HepG2 (cell line): Measurements from ENCODE around the gene GIPC1. TPM values are rescaled to one million over a fixed set of nuclear protein-coding genes. Genes with fewer than 3 reads are reported as not detected.

Source experiments
- BCL6 ChIP-seq: IDR thresholded peaks from 2 replicates; pipeline ENCODE4 v1.6.1; 2016; ENCODE audit warnings: missing genetic modification reagents, missing compliant biosample characterization
- ERF ChIP-seq: IDR thresholded peaks from 2 replicates; pipeline ENCODE4 v1.6.1; 2018; ENCODE audit warnings: missing biosample characterization, missing genetic modification reagents
- FOXC1 ChIP-seq: sonication (generic); formaldehyde crosslinking; IDR thresholded peaks from 2 replicates; pipeline ENCODE4 v1.8.0; 2022; ENCODE audit warnings: mild to moderate bottlenecking, missing genetic modification reagents, borderline replicate concordance
- FOXK1 ChIP-seq: sonication (generic); formaldehyde crosslinking; IDR thresholded peaks from 2 replicates; pipeline ENCODE4 v1.4.0; 2020; ENCODE audit warnings: low read depth, missing genetic modification reagents, borderline replicate concordance
- GABPB1 ChIP-seq: IDR thresholded peaks from 2 replicates; pipeline ENCODE4 v1.6.1; 2016; ENCODE audit warnings: mild to moderate bottlenecking, missing genetic modification reagents, moderate library complexity, missing compliant biosample characterization
- GATAD1 ChIP-seq: IDR thresholded peaks from 2 replicates; pipeline ENCODE4 v1.6.1; 2016; ENCODE audit warnings: missing genetic modification reagents, missing compliant biosample characterization
- HNRNPLL ChIP-seq: fragments of 200-400 bp; formaldehyde crosslinking; IDR thresholded peaks from 2 replicates; pipeline ENCODE4 v1.6.1; 2017; ENCODE audit warnings: mild to moderate bottlenecking, low read depth, low read length; ENCODE audit not compliant: poor library complexity, severe bottlenecking
- KAT8 ChIP-seq: IDR thresholded peaks from 2 replicates; pipeline ENCODE4 v1.6.1; 2016; ENCODE audit warnings: missing genetic modification reagents, missing compliant biosample characterization
- KDM5B ChIP-seq: sonication (generic); formaldehyde crosslinking; IDR thresholded peaks from 2 replicates; pipeline ENCODE4 v1.4.0; 2020; ENCODE audit warnings: missing genetic modification reagents, mild to moderate bottlenecking, borderline replicate concordance
- KMT2B ChIP-seq: IDR thresholded peaks from 2 replicates; pipeline ENCODE4 v1.6.1; 2016; ENCODE audit warnings: missing genetic modification reagents, missing compliant biosample characterization
- NCOA5 ChIP-seq: sonication (generic); formaldehyde crosslinking; IDR thresholded peaks from 2 replicates; pipeline ENCODE4 v1.4.0; 2020; ENCODE audit warnings: missing genetic modification reagents
- NFKB2 ChIP-seq: sonication (generic); formaldehyde crosslinking; IDR thresholded peaks from 2 replicates; pipeline ENCODE4 v1.4.0; 2020; ENCODE audit warnings: missing genetic modification reagents, borderline replicate concordance
- PCBP1 ChIP-seq: fragments of 200-400 bp; formaldehyde crosslinking; IDR thresholded peaks from 2 replicates; pipeline ENCODE4 v1.6.1; 2017; ENCODE audit warnings: mild to moderate bottlenecking, low read depth, low read length, borderline replicate concordance
- SALL2 ChIP-seq: sonication (generic); formaldehyde crosslinking; IDR thresholded peaks from 2 replicates; pipeline ENCODE4 v1.8.1; 2023; ENCODE audit warnings: mild to moderate bottlenecking, missing genetic modification reagents, inconsistent platforms
- ZBTB7B ChIP-seq: sonication (generic); formaldehyde crosslinking; IDR thresholded peaks from 2 replicates; pipeline ENCODE4 v1.4.0; 2020; ENCODE audit warnings: missing genetic modification reagents
- ZNF335 ChIP-seq: sonication (generic); formaldehyde crosslinking; IDR thresholded peaks from 2 replicates; pipeline ENCODE4 v1.4.0; 2020; ENCODE audit warnings: missing genetic modification reagents
- ZNF557 ChIP-seq: sonication (generic); formaldehyde crosslinking; IDR thresholded peaks from 2 replicates; pipeline ENCODE4 v1.4.0; 2020; ENCODE audit warnings: missing genetic modification reagents
- ZNF660 ChIP-seq: sonication (generic); formaldehyde crosslinking; IDR thresholded peaks from 2 replicates; pipeline ENCODE4 v1.5.1; 2020; ENCODE audit warnings: mild to moderate bottlenecking, low read depth, missing genetic modification reagents, borderline replicate concordance
- ZNF7 ChIP-seq: IDR thresholded peaks from 2 replicates; pipeline ENCODE4 v1.6.1; 2016; ENCODE audit warnings: missing biosample characterization, missing genetic modification reagents
- ZNF781 ChIP-seq: sonication (generic); formaldehyde crosslinking; IDR thresholded peaks from 2 replicates; pipeline ENCODE4 v1.5.1; 2020; ENCODE audit warnings: borderline replicate concordance, mild to moderate bottlenecking, missing genetic modification reagents; ENCODE audit errors: not compliant biosample characterization
- ZNF850 ChIP-seq: sonication (generic); formaldehyde crosslinking; conservative IDR thresholded peaks from 2 replicates; pipeline ENCODE4 v1.9.0; 2021; ENCODE audit warnings: mild to moderate bottlenecking, missing genetic modification reagents
- polyA plus RNA-seq, 8 experiments: library from polyadenylated mRNA; depleted of rRNA in 3 of 8; stranded (reverse) in 7 of 8; unstranded in 1 of 8; fragments of >200 nt; fragmentation: Illumina TruSeq in 4 of 8; extraction: Trizol in 4 of 8; gene quantifications; 2 replicates each; pipeline versions ENCODE4 v1.2.1 to v1.2.3, GENCODE V29; 2011 to 2016; ENCODE audit warnings: low read depth in 4 of 8, missing spikeins in 1 of 8, mixed read lengths in 1 of 8; ENCODE audit not compliant: insufficient read depth in 1 of 8
- total RNA-seq, 5 experiments: library from RNA; depleted of rRNA; stranded (reverse); fragments of >200 nt; fragmentation: Illumina TruSeq; extraction: Trizol; gene quantifications; 2 replicates each; pipeline ENCODE4 v1.2.3, GENCODE V29; 2016; ENCODE audit warnings: low read depth in 1 of 5
- TF ChIP-seq, protein P1 (sequence below): sonication (generic); formaldehyde crosslinking; IDR thresholded peaks from 2 replicates; pipeline ENCODE4 v1.4.0; 2020; ENCODE audit warnings: missing genetic modification reagents, borderline replicate concordance
- TF ChIP-seq, protein P2 (sequence below): sonication (generic); formaldehyde crosslinking; IDR thresholded peaks from 2 replicates; pipeline ENCODE4 v1.4.0; 2020; ENCODE audit warnings: mild to moderate bottlenecking, missing genetic modification reagents, borderline replicate concordance
- TF ChIP-seq, protein P3 (sequence below): sonication (generic); formaldehyde crosslinking; IDR thresholded peaks from 2 replicates; pipeline ENCODE4 v1.4.0; 2020; ENCODE audit warnings: missing genetic modification reagents
- TF ChIP-seq, protein P4 (sequence below): sonication (generic); formaldehyde crosslinking; IDR thresholded peaks from 2 replicates; pipeline ENCODE4 v1.8.0; 2022; ENCODE audit warnings: mild to moderate bottlenecking, missing genetic modification reagents, moderate library complexity

GIPC1 gene
- total and polyA plus RNA-seq, 2 of the 13 experiments (the other 11 are each of a cell fraction or from before 2014, with no cell fraction given), result 27.1 to 48.1 TPM

DNA sequence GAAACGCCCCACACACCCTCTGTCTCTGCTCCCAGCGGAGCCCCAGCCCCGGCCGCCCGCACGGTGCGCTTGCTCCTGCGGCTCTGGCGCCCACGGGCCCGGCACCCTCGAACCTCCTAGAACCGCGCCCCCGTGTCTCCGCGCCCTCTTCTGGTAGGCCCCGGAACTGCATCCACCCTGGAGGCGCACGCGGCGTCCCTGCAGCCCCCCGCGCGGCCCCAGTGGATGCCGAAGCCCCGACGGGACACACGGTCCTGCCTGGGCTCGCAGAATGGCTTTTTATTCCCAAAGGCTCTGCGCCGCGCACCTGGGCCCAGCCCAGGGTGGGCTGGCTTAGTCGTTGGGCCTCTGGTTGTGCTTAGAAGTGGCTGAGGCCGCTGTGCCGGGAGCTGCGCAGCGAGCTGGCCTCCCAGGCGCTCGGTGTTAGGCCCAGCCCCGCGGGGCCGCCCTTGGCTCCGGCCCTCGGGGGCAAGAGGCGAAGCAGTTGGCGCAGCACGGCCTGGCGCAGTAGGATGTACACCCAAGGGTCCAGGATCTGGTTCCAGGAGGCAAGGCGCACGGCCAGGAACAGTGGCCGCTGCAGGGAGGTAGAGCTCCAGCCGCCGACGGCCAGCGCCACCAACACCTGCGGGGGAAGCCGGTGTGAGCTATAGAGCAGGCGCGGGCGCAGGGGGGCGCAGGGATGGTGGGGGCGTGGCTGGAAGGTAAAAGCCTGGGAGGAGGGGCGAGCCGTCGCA, 23.6 kb downstream of the GIPC1 start (continued):
- TF ChIP-seq, protein P1, sequence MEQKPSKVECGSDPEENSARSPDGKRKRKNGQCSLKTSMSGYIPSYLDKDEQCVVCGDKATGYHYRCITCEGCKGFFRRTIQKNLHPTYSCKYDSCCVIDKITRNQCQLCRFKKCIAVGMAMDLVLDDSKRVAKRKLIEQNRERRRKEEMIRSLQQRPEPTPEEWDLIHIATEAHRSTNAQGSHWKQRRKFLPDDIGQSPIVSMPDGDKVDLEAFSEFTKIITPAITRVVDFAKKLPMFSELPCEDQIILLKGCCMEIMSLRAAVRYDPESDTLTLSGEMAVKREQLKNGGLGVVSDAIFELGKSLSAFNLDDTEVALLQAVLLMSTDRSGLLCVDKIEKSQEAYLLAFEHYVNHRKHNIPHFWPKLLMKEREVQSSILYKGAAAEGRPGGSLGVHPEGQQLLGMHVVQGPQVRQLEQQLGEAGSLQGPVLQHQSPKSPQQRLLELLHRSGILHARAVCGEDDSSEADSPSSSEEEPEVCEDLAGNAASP, result 0 out of 2 replicates have a peak, but pooled peaks have one; percentile 16
- no peak for TF ChIP-seq NCOA5 (CRISPR knock-in tag)
- TF ChIP-seq ZBTB7B (CRISPR knock-in tag), result peak; percentile 93
- no peak for TF ChIP-seq BCL6 (CRISPR knock-in tag)
- TF ChIP-seq, protein P2, sequence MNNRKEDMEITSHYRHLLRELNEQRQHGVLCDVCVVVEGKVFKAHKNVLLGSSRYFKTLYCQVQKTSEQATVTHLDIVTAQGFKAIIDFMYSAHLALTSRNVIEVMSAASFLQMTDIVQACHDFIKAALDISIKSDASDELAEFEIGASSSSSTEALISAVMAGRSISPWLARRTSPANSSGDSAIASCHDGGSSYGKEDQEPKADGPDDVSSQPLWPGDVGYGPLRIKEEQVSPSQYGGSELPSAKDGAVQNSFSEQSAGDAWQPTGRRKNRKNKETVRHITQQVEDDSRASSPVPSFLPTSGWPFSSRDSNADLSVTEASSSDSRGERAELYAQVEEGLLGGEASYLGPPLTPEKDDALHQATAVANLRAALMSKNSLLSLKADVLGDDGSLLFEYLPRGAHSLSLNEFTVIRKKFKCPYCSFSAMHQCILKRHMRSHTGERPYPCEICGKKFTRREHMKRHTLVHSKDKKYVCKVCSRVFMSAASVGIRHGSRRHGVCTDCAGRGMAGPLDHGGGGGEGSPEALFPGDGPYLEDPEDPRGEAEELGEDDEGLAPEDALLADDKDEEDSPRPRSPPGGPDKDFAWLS (CRISPR knock-in tag), result no peak
- no peak for TF ChIP-seq ZNF850 (CRISPR knock-in tag)
- no peak for TF ChIP-seq ZNF557
- no peak; the same call in 1 of the 2 replicates for TF ChIP-seq PCBP1
- TF ChIP-seq, protein P3, sequence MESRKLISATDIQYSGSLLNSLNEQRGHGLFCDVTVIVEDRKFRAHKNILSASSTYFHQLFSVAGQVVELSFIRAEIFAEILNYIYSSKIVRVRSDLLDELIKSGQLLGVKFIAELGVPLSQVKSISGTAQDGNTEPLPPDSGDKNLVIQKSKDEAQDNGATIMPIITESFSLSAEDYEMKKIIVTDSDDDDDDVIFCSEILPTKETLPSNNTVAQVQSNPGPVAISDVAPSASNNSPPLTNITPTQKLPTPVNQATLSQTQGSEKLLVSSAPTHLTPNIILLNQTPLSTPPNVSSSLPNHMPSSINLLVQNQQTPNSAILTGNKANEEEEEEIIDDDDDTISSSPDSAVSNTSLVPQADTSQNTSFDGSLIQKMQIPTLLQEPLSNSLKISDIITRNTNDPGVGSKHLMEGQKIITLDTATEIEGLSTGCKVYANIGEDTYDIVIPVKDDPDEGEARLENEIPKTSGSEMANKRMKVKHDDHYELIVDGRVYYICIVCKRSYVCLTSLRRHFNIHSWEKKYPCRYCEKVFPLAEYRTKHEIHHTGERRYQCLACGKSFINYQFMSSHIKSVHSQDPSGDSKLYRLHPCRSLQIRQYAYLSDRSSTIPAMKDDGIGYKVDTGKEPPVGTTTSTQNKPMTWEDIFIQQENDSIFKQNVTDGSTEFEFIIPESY (CRISPR knock-in tag), result peak; percentile 85; the same call in 1 of the 2 replicates
- no peak for TF ChIP-seq ZNF660 (CRISPR knock-in tag)
- 0 out of 2 replicates have a peak, but pooled peaks have one; percentile 25 for TF ChIP-seq ERF (CRISPR knock-in tag)
- no peak for TF ChIP-seq KMT2B
- no peak for TF ChIP-seq ZNF335 (CRISPR knock-in tag)
- peak; percentile 71; the same call in 1 of the 2 replicates for TF ChIP-seq NFKB2 (CRISPR knock-in tag)
- TF ChIP-seq GATAD1 (CRISPR knock-in tag), result no peak
- no peak for TF ChIP-seq ZNF781 (CRISPR knock-in tag)
- TF ChIP-seq FOXK1 (CRISPR knock-in tag), result 0 out of 2 replicates have a peak, but pooled peaks have one; percentile 11
- TF ChIP-seq, protein P4, sequence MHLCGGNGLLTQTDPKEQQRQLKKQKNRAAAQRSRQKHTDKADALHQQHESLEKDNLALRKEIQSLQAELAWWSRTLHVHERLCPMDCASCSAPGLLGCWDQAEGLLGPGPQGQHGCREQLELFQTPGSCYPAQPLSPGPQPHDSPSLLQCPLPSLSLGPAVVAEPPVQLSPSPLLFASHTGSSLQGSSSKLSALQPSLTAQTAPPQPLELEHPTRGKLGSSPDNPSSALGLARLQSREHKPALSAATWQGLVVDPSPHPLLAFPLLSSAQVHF (CRISPR knock-in tag), result no peak
- 0 out of 2 replicates have a peak, but pooled peaks have one; percentile 16 for TF ChIP-seq KAT8 (CRISPR knock-in tag)
- peak; percentile 62; the same call in 1 of the 2 replicates for TF ChIP-seq GABPB1
- 0 out of 2 replicates have a peak, but pooled peaks have one; percentile 10 for TF ChIP-seq SALL2 (CRISPR knock-in tag)
- TF ChIP-seq KDM5B (CRISPR knock-in tag), result 0 out of 2 replicates have a peak, but pooled peaks have one; percentile 36
- peak; percentile 47; the same call in 1 of the 2 replicates for TF ChIP-seq FOXC1 (CRISPR knock-in tag)
- peak; percentile 84 for TF ChIP-seq HNRNPLL
- no peak for TF ChIP-seq ZNF7 (CRISPR knock-in tag)
